Esophagus muscularis mucosa (tissue), 3 donors: ENCODE results near the gene TM2D1.

Experiments used
- CTCF ChIP-seq, 3 experiments: fragments of 200-600 bp in 2 of 3; fragments of 450-650 bp in 1 of 3; sonication (generic) in 2 of 3; IDR thresholded peaks; one replicate each; pipeline ENCODE4 v1.5.1; 2017 to 2019; ENCODE audit warnings: antibody characterized with exemption in 3 of 3, mild to moderate bottlenecking in 2 of 3, moderate library complexity in 1 of 3
- EP300 ChIP-seq: sonication (generic); formaldehyde crosslinking; IDR thresholded peaks from one replicate; pipeline ENCODE4 v1.6.1; 2017; ENCODE audit warnings: antibody characterized with exemption

DNA sequence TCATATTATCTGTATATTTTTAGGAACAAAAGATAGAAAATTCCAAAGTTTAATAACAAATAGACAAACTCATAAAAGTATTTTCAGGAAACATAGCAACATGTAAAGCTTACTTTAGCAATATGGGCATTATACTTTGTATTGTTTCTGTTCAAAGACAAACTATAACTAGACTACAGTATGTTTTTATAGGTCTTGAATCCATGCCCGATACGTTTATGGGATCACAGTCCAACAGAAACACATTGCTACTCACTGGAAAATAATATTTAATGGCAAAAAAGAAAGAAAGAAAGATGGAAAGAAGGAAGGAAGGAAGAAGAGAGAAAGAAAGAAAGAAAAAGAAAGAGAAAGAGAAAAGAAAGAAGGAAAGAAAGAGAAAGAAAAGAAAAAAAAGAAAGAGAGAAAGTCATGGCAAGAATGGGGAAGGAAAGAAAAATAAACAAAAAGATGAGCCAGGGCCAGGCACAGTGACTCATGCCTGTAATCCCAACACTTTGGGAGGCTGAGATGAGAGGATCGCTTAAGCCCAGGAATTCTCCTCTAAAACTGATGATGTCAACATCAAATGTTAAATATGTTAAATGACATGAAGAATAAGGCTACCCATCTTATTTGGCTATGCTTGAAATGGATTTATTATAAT is 32.7 kb downstream of the TM2D1 start:
- TF ChIP-seq CTCF (IDR thresholded peaks at IDR 0.05) (no peak), EP300 (no peak)
